Calu3 (cell line): Measurements from ENCODE around the gene SLC35F6. TPM values are rescaled to one million over a fixed set of nuclear protein-coding genes. Genes with fewer than 3 reads are reported as not detected.
"Not testable (repeated sequence)": the region's sequence is repeated elsewhere in the genome, so short reads cannot be mapped to it uniquely, and the experiment has no call there.

Experiments used
- BruUV-seq: library from RNA; stranded (reverse); fragments of 400-500 nt; replicated peaks from 2 replicates; lab custom pipeline; 2021; lab: Mats Ljungman, UMichigan
- CTCF ChIA-PET: fragments of 300-600 bp; sonication (Branson Sonifier 250); formaldehyde crosslinking; loops from one replicate; lab custom pipeline; 2022; ENCODE audit warnings: antibody characterized with exemption; lab: Charles Lee
- DNase-seq: peaks from one replicate; pipeline ENCODE4 v3.0.0; 2022
- H3K27ac Mint-ChIP-seq: one replicate; pipeline ENCODE4 v1.8.0; 2022; ENCODE audit warnings: mixed read lengths; ENCODE audit not compliant: unreplicated experiment
- H3K27me3 Mint-ChIP-seq: one replicate; pipeline ENCODE4 v1.8.0; 2022; ENCODE audit warnings: mixed read lengths; ENCODE audit not compliant: unreplicated experiment
- H3K36me3 Mint-ChIP-seq: one replicate; pipeline ENCODE4 v1.8.0; 2022; ENCODE audit warnings: mild to moderate bottlenecking, moderate library complexity, mixed read lengths; ENCODE audit not compliant: insufficient read depth, unreplicated experiment
- H3K4me1 Mint-ChIP-seq: one replicate; pipeline ENCODE4 v1.8.0; 2022; ENCODE audit warnings: mild to moderate bottlenecking, low read depth, mixed read lengths; ENCODE audit not compliant: unreplicated experiment
- H3K4me3 Mint-ChIP-seq: one replicate; pipeline ENCODE4 v1.8.0; 2022; ENCODE audit warnings: mild to moderate bottlenecking, low read depth, moderate library complexity, mixed read lengths; ENCODE audit not compliant: unreplicated experiment
- H3K9me3 Mint-ChIP-seq: one replicate; pipeline ENCODE4 v1.8.0; 2022; ENCODE audit warnings: low read depth, mixed read lengths; ENCODE audit not compliant: unreplicated experiment
- CTCF ChIP-seq: fragments of 200-600 bp; IDR thresholded peaks from one replicate; pipeline ENCODE4 v1.8.0; 2022; ENCODE audit warnings: antibody characterized with exemption; ENCODE audit not compliant: unreplicated experiment
- intact Hi-C: fragments of 100-400 bp; cut with micrococcal nuclease; formaldehyde crosslinking; loops from one replicate; pipeline ENCODE4 v1.10.0; 2022; ENCODE audit not compliant: unreplicated experiment
- total RNA-seq: library from RNA; stranded (reverse); gene quantifications from 2 replicates; pipeline ENCODE4 v1.2.3, GENCODE V29; 2022

The SLC35F6 gene
- total RNA-seq, 1 experiment from 2014 or later, result 36.9 TPM

GRCh38 chr2:26746934-26747333 lies 17.1 kb upstream of the SLC35F6 start:
- CTCF ChIA-PET, result interaction anchor here (2.9 kb wide), 1 partner anchor 140 kb away, joined by 11 read pairs; no protein-coding TSS in a partner anchor
- Mint-ChIP-seq H3K36me3 (peaks cover 5% of the 10 kb centered on the region), H3K27me3 (peaks cover 3% of the 10 kb centered on the region), H3K27ac (no peak overlapping the region), H3K9me3 (no peaks in the 10 kb centered on the region), H3K4me3 (no peak overlapping the region), H3K4me1 (peaks cover 14% of the 10 kb centered on the region)
- DNase-seq, result no peak
- intact Hi-C loops, result no loop called here
- TF ChIP-seq CTCF, result no peak
- BruUV-seq, result no TSS peak

GRCh38 chr2:26749787-26750420 lies 14.2 kb upstream of the SLC35F6 start:
- H3K36me3 Mint-ChIP-seq, H3K27ac Mint-ChIP-seq, H3K27me3 Mint-ChIP-seq, H3K9me3 Mint-ChIP-seq, intact Hi-C loops, H3K4me3 Mint-ChIP-seq, BruUV-seq, DNase-seq: not testable (repeated sequence)
- H3K4me1 Mint-ChIP-seq, result peaks cover 22% of the 10 kb centered on the region
- CTCF ChIA-PET, result interaction anchor here (2.9 kb wide), 1 partner anchor 143 kb away, joined by 11 read pairs; no protein-coding TSS in a partner anchor

GRCh38 chr2:26750467-26750866 lies 13.6 kb upstream of the SLC35F6 start:
- H3K27me3 Mint-ChIP-seq, H3K36me3 Mint-ChIP-seq, H3K9me3 Mint-ChIP-seq, CTCF ChIA-PET, intact Hi-C loops, DNase-seq, H3K4me3 Mint-ChIP-seq, BruUV-seq, H3K27ac Mint-ChIP-seq: not testable (repeated sequence)
- H3K4me1 Mint-ChIP-seq, result peaks cover 22% of the 10 kb centered on the region

GRCh38 chr2:26752656-26753055 lies 11.4 kb upstream of the SLC35F6 start:
- BruUV-seq, result no TSS peak
- Mint-ChIP-seq H3K4me3 (no peak overlapping the region), H3K36me3 (peaks cover 7% of the 10 kb centered on the region), H3K27me3 (no peaks in the 10 kb centered on the region), H3K9me3 (no peaks in the 10 kb centered on the region), H3K27ac (no peak overlapping the region), H3K4me1 (peaks cover 24% of the 10 kb centered on the region)
- no peak for TF ChIP-seq CTCF
- CTCF ChIA-PET, result interaction anchor here (2.7 kb wide), 1 partner anchor 147 kb away, joined by 7 read pairs; no protein-coding TSS in a partner anchor
- no peak for DNase-seq
- intact Hi-C loops, result no loop called here

- Mint-ChIP-seq H3K36me3 (peaks cover 11% of the 10 kb centered on the region), H3K27me3 (no peaks in the 10 kb centered on the region), H3K4me3 (no peak overlapping the region), H3K27ac (peak overlapping the region; percentile 30), H3K9me3 (no peaks in the 10 kb centered on the region), H3K4me1 (peaks cover 43% of the 10 kb centered on the region)
- no peak for TF ChIP-seq CTCF
- BruUV-seq, result no TSS peak
- DNase-seq, result no peak
- intact Hi-C loops, result no loop called here
- CTCF ChIA-PET, result interaction anchor here (2.7 kb wide), 1 partner anchor 148 kb away, joined by 7 read pairs; no protein-coding TSS in a partner anchor
Observed at GRCh38 chr2:26754539-26754938, 9.5 kb upstream of the SLC35F6 start.
